Activated CD4-positive, alpha-beta T cell treated with anti-CD3 and anti-CD28 coated beads for 48 hours (primary cell): ENCODE data around the gene FRAT2.

ENCODE experiments used
- DNase-seq: peaks from one replicate; pipeline ENCODE4 v3.0.0-alpha.2; 2020

FRAT2 gene

DNA sequence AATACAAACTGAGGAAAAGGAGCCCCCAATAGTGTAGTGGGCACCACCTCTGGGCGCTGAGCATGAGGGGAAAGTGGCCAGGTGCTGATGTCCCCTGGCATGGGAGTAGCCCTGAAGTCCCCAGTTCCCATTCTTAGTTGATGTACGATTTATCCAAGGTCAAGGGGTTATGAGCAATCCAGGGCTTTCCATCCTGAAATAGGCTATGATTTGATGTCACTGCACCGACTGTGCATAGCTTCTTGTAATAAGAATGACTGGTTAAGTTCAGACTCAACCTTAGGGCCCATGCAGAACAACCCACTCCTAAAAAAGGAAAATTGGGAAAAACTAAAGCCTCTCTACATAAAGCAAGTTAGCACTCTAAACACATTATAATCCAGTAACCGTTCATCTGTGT, 11.0 kb downstream of the FRAT2 start:
- DNase-seq, result no peak

DNA sequence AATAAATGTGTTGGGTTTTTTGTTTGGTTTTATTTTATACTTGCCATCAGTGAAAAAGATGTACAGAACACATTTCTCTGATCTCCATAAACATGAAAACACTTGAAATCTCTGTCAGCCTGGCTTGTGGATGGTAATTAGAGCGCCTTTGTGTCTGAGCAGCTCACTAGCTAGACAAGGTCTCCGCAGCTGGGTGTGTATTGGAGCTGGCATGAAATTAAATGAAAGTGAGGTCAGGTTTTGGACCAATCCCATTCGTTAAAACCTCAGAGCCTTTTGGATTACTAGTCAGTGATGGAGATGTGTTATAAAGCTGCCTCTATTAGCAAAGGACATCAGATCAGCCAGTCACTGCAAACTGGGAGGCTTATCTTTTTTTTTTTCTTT, 12.7 kb downstream of the FRAT2 start:
- no peak for DNase-seq

- DNase-seq, result peak; percentile 24
These were observed 13.3 kb downstream of the FRAT2 start for GRCh38 chr10:97321032-97321803.

DNA sequence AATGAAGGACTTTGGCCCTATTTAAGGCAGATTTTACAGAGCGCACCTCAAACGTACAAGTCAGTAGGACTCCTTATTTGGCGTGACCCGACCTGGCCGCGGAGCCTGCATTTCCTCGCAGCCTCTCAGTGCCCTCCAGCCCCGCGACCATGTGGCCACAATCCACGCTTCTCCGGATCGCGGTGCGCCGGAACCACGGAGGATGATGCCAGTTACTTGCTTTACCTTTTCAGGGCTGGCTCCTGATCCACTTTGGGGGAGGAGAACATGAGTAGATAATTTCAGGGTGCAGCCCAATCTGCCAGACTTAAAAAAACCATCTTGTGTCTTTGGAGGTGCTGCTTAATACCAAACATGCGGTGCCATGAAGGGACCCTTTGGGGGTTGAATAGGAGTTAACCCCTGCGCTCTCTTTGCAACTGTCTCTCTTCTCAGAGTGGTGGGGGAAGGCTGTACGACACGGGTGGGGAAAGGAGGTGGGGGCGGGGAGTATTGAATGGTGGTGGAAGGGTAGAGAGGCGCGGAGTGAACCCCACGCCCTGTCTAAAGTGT, 14.0 kb downstream of the FRAT2 start:
- DNase-seq, result peak; percentile 38

GRCh38 chr10:97319671-97320479, 14.7 kb downstream of the FRAT2 start:
- peak; percentile 73 for DNase-seq

- DNase-seq, result peak; percentile 92
These were observed 15.5 kb downstream of the FRAT2 start, which contains the start of gene FRAT1 for GRCh38 chr10:97318772-97319651. TSS of gene FRAT1 (plus strand) at chr10:97319271. CDS start at chr10:97319454, 183 bp downstream.

GRCh38 chr10:97314671-97315070, 19.9 kb downstream of the FRAT2 start:
- DNase-seq, result no peak

DNA sequence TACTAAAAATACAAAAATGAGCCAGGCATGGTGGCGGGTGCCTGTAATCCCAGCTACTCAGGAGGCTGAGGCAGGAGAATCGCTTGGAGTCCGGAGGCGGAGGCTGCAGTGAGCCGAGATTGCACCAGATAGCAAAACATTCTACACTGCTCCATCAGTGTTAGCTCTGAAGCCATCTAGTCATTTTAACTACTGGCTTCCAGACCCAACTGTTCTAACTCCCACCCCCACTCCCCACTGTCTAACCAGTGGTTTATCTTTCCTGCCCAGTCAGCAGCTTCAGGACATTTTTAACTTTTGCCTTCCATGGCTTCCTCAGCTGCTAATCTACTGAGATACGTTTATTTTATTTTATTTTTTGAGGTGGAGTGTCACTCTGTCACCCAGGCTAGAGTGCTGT, 21.6 kb downstream of the FRAT2 start:
- no peak for DNase-seq

GRCh38 chr10:97311111-97311626, 23.4 kb downstream of the FRAT2 start:
- DNase-seq, result no peak

GRCh38 chr10:97307866-97308780, 26.4 kb downstream of the FRAT2 start:
- no peak for DNase-seq

- DNase-seq, result no peak
These were observed 27.1 kb downstream of the FRAT2 start for GRCh38 chr10:97307441-97307840.

GRCh38 chr10:97302088-97302791, 32.3 kb downstream of the FRAT2 start:
- DNase-seq, result no peak

DNA sequence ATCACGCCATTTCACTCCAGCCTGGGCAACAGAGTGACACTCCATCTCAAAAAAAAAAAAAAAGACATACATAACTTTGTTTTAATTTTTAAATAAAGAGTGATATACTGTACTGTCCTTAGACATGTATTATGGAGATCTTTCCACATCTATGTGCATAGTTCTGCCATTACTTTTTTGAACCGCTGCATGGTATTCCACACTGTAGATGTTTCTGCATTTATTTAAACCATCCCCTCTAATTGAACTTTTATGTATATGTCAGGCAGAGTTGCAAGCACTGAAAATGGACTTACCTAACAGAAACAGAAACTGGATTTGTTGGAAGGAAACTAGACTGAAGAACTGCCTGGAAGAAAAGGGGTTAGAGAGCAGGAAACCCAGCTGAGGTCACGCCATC, 33.5 kb downstream of the FRAT2 start:
- DNase-seq, result no peak

DNA sequence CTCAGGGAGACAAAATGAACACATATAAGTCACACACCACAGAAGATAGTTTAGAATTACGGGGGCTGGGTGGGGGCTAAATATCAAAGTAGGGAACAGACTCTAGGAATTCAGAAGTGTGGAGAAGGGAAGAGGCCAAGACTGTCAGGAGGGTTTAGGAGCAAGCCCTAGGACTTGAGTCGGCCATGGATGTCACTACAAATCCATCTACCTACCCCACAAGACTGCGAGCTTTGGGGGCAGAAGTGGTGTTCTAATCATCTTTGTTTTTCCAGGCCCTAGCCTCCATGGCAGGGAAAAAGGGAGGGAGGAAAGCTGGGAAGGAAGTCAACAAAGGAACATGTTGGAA, 36.3 kb downstream of the FRAT2 start:
- DNase-seq, result no peak

GRCh38 chr10:97297556-97298222, 36.8 kb downstream of the FRAT2 start:
- DNase-seq, result no peak

DNA sequence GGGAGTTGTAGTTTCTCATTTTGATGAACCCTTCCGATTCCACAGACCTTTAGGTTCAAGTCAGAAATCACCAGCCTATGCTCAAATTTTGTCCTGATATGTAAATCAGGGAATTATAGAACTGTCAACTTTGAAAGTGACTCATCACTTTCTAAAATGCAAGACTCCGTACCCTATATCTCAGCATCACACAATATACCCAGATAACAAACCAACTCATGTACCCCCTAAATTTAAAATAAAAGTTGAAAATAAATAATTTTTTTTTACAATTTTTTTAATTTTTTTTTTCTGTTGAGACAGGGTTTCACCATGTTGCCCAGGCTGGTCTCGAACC, 41.7 kb downstream of the FRAT2 start:
- DNase-seq, result no peak

GRCh38 chr10:97292097-97292861, 42.2 kb downstream of the FRAT2 start, which contains the start of gene ARHGAP19:
TSS of gene ARHGAP19 (minus strand) at chr10:97292637. CDS start at chr10:97292627, 10 bp downstream.
- DNase-seq, result peak; percentile 96

- no peak for DNase-seq
These were observed 43.0 kb downstream of the FRAT2 start for GRCh38 chr10:97291357-97292096.
